Activated CD8-positive, alpha-beta T cell treated with anti-CD3 and anti-CD28 coated beads for 36 hours (primary cell): ENCODE results near the gene LSM4. TPM values are rescaled to one million over a fixed set of nuclear protein-coding genes. Genes with fewer than 3 reads are reported as not detected.

Experiments
- ATAC-seq: fragments of 200-7000 bp; cut with Tn5 transposase; one replicate; pipeline ENCODE4 v1.10.0; 2021; ENCODE audit warnings: mild to moderate bottlenecking, moderate library complexity
- CTCF ChIA-PET: fragments of 350-600 bp; sonication (Branson Sonifier 250); formaldehyde crosslinking; loops from one replicate; lab custom pipeline; 2021; ENCODE audit warnings: antibody characterized with exemption; lab: Charles Lee
- POLR2A ChIA-PET: fragments of 350-600 bp; sonication (Branson Sonifier 250); formaldehyde crosslinking; loops from one replicate; lab custom pipeline; 2021; ENCODE audit warnings: antibody characterized with exemption; lab: Charles Lee
- DNase-seq: peaks from one replicate; pipeline ENCODE4 v3.0.0-alpha.2; 2020
- H3K27ac Mint-ChIP-seq: one replicate; pipeline ENCODE4 v1.8.0; 2021; ENCODE audit warnings: mild to moderate bottlenecking, mixed read lengths
- H3K27me3 Mint-ChIP-seq: one replicate; pipeline ENCODE4 v1.8.0; 2021; ENCODE audit warnings: mixed read lengths
- H3K36me3 Mint-ChIP-seq: one replicate; pipeline ENCODE4 v1.8.0; 2021; ENCODE audit warnings: low read depth, mixed read lengths
- H3K4me1 Mint-ChIP-seq: one replicate; pipeline ENCODE4 v1.8.0; 2021; ENCODE audit warnings: low read depth, mixed read lengths
- H3K4me3 Mint-ChIP-seq: one replicate; pipeline ENCODE4 v1.8.0; 2021; ENCODE audit warnings: mild to moderate bottlenecking, moderate library complexity, mixed read lengths
- H3K9me3 Mint-ChIP-seq: one replicate; pipeline ENCODE4 v1.8.0; 2021; ENCODE audit warnings: mixed read lengths
- intact Hi-C: fragments of 100-400 bp; cut with micrococcal nuclease; formaldehyde crosslinking; loops from one replicate; pipeline ENCODE4 v1.10.0; 2022
- total RNA-seq, 2 experiments: library from RNA; stranded (reverse); gene quantifications; one replicate each; pipeline ENCODE4 v1.2.3, GENCODE V29; 2021
- TF ChIP-seq, protein P1 (sequence below): fragments of 200-600 bp; IDR thresholded peaks from one replicate; pipeline ENCODE4 v1.8.0; 2022; ENCODE audit warnings: antibody characterized with exemption, mild to moderate bottlenecking

LSM4 gene
- total RNA-seq, 2 experiments from 2014 or later: 426 to 433 TPM

DNA sequence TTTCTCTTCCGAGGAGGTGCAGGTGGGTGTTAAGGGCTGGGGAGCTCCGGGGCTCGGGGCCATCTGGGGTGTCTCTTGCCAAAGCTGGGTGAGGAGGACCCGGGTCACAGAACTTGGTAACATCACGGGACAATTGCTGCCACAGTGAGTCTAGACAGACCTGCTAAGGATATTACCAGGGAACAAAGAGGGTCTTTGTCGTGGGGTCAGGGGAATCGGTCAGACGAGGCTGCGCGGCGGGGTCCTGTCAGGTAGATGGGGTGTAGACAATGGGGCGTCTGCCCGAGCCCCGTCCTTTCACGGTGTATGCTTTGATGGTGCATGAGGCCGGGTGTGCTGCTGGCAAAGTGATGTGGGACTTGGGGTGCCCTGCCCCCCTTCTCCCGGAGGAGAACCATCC is 25.3 kb upstream of the LSM4 start:
- H3K4me3 Mint-ChIP-seq: no peak overlapping the region
- ChIA-PET CTCF (interaction anchor here (1.8 to 4.0 kb wide), 2 partner anchors 40 to 68 kb away, joined by 5 to 28 read pairs; no protein-coding TSS in a partner anchor), POLR2A (no interaction called here)
- peaks cover 7% of the 10 kb centered on the region for H3K36me3 Mint-ChIP-seq
- H3K27ac Mint-ChIP-seq: peak overlapping the region; percentile 2
- ATAC-seq (no peak), DNase-seq (no peak)
- TF ChIP-seq, protein P1, sequence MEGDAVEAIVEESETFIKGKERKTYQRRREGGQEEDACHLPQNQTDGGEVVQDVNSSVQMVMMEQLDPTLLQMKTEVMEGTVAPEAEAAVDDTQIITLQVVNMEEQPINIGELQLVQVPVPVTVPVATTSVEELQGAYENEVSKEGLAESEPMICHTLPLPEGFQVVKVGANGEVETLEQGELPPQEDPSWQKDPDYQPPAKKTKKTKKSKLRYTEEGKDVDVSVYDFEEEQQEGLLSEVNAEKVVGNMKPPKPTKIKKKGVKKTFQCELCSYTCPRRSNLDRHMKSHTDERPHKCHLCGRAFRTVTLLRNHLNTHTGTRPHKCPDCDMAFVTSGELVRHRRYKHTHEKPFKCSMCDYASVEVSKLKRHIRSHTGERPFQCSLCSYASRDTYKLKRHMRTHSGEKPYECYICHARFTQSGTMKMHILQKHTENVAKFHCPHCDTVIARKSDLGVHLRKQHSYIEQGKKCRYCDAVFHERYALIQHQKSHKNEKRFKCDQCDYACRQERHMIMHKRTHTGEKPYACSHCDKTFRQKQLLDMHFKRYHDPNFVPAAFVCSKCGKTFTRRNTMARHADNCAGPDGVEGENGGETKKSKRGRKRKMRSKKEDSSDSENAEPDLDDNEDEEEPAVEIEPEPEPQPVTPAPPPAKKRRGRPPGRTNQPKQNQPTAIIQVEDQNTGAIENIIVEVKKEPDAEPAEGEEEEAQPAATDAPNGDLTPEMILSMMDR: no peak
- peaks cover 3% of the 10 kb centered on the region for H3K4me1 Mint-ChIP-seq
- no peaks in the 10 kb centered on the region for H3K27me3 Mint-ChIP-seq
- no peaks in the 10 kb centered on the region for H3K9me3 Mint-ChIP-seq
- intact Hi-C loops: loop anchor here (5.0 kb wide), 1 partner anchor 64 kb away; no protein-coding TSS in a partner anchor

DNA sequence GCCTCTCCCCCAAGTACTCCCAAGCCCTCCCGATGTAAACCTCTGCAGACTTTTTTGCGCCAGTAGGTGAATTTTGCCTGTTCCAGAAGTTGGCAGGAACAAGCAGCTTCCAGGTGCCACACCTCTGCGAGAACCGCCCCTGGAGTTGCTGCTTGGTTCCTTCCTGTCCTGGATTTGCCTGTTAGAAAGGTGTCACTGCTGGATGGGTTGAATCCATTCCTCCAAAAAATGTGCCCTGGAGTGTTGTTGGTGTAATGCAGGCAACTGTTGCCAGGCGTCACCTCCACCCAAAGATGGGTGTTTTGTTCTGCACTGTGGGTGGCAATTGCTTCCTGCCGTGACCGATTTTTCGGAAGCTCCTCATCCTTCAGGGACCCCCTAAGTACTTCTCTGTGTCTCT is 23.2 kb upstream of the LSM4 start:
- Mint-ChIP-seq H3K27ac (no peak overlapping the region), H3K27me3 (no peaks in the 10 kb centered on the region), H3K9me3 (no peaks in the 10 kb centered on the region), H3K36me3 (peaks cover 7% of the 10 kb centered on the region), H3K4me3 (no peak overlapping the region), H3K4me1 (peaks cover 13% of the 10 kb centered on the region)
- intact Hi-C loops: loop anchor here (5.0 kb wide), 1 partner anchor 66 kb away; no protein-coding TSS in a partner anchor
- TF ChIP-seq, protein P1: no peak
- ChIA-PET CTCF (interaction anchor here (1.4 kb wide), 1 partner anchor 68 kb away, joined by 3 read pairs; no protein-coding TSS in a partner anchor), POLR2A (no interaction called here)
- DNase-seq: no peak
- ATAC-seq: no peak

- Mint-ChIP-seq H3K9me3 (no peaks in the 10 kb centered on the region), H3K4me1 (peaks cover 13% of the 10 kb centered on the region), H3K27ac (no peak overlapping the region), H3K27me3 (no peaks in the 10 kb centered on the region), H3K36me3 (peaks cover 5% of the 10 kb centered on the region), H3K4me3 (no peak overlapping the region)
- DNase-seq (no peak), ATAC-seq (no peak)
- POLR2A ChIA-PET: no interaction called here
- CTCF ChIA-PET: interaction anchor here (1.4 kb wide), 1 partner anchor 67 kb away, joined by 3 read pairs; no protein-coding TSS in a partner anchor
- TF ChIP-seq, protein P1: no peak
- intact Hi-C loops: loop anchor here (5.0 kb wide), 1 partner anchor 67 kb away; no protein-coding TSS in a partner anchor
Observed at GRCh38 chr19:18345296-18345695, 22.4 kb upstream of the LSM4 start.

GRCh38 chr19:18344582-18344950 is 21.7 kb upstream of the LSM4 start:
- Mint-ChIP-seq H3K36me3 (peaks cover 3% of the 10 kb centered on the region), H3K4me1 (peaks cover 17% of the 10 kb centered on the region), H3K27me3 (no peaks in the 10 kb centered on the region), H3K4me3 (no peak overlapping the region), H3K27ac (no peak overlapping the region), H3K9me3 (no peaks in the 10 kb centered on the region)
- ChIA-PET POLR2A (interaction anchor here (1.5 kb wide), 1 partner anchor 53 kb away, joined by 3 read pairs; the partner anchor contains the start of gene LRRC25), CTCF (interaction anchor here (1.1 to 1.4 kb wide), 2 partner anchors 65 to 66 kb away, joined by 3 to 4 read pairs; no protein-coding TSS in a partner anchor)
- intact Hi-C loops: no loop called here
- DNase-seq (no peak), ATAC-seq (no peak)
- TF ChIP-seq, protein P1: no peak

DNA sequence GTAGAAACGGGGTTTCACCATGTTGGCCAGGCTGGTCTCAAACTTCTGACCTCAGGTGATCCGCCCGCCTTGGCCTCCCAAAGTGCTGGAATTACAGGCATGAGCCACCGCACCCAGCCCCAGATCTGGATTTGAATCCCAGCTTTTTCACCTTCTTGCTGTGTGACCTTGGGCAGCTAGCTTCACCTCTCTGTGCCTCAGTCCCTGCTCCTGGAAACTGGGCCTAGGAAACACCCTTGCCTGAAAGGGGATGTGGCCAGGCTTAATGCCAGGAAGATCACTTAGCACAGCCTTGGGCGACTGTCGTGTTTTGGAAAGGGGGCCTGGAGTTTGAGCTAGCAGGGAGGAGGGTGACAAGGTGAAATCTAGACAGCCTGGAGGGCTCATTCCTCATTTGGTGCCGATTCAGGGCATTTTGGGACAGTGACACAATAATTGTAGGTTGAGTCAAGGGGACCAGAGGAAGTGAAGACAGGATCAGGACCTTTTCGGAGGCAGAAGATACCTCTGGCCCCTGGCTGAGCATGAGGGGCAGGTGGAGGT is 19.3 kb upstream of the LSM4 start:
- Mint-ChIP-seq H3K27ac (peak overlapping the region; percentile 82), H3K36me3 (peaks cover 3% of the 10 kb centered on the region), H3K27me3 (no peaks in the 10 kb centered on the region), H3K9me3 (no peaks in the 10 kb centered on the region), H3K4me3 (peak overlapping the region; percentile 70), H3K4me1 (peaks cover 19% of the 10 kb centered on the region)
- POLR2A ChIA-PET: interaction anchor here (1.5 to 1.9 kb wide), 2 partner anchors 39 to 62 kb away, joined by 3 to 9 read pairs; partner anchors contain the start of gene JUND
- TF ChIP-seq, protein P1: no peak
- DNase-seq: no peak
- CTCF ChIA-PET: interaction anchor here (1.2 to 2.8 kb wide), 6 partner anchors 13 to 91 kb away, joined by 3 to 17 read pairs (median 6); no protein-coding TSS in a partner anchor
- intact Hi-C loops: no loop called here
- ATAC-seq: no peak
